Measurements from ENCODE around the gene MAG.
A peak's percentile ranks its signal among the peaks of the same experiment; 100 is the strongest.

The MAG gene

GRCh38 chr19:35299523-35300338 lies 7.8 kb downstream of the MAG start:
- DNase-seq, result no peak

- no peak for DNase-seq
Measured at GRCh38 chr19:35300339-35300649, 8.3 kb downstream of the MAG start.

- DNase-seq, result no peak
Measured at GRCh38 chr19:35301961-35302360, 10.0 kb downstream of the MAG start.

GRCh38 chr19:35302446-35302845 lies 10.5 kb downstream of the MAG start:
- DNase-seq, result no peak

GRCh38 chr19:35303357-35303915 lies 11.5 kb downstream of the MAG start:
- no peak for DNase-seq

- no peak for DNase-seq
Measured at GRCh38 chr19:35304036-35304435, 12.1 kb downstream of the MAG start.

- no peak for DNase-seq
Measured at GRCh38 chr19:35305181-35305580, 13.2 kb downstream of the MAG start.

- DNase-seq, result peak in 1 of 2 donors; percentile 14
Measured at GRCh38 chr19:35306473-35307246, 14.7 kb downstream of the MAG start.

- DNase-seq, result no peak
Measured at GRCh38 chr19:35307931-35308330, 16.0 kb downstream of the MAG start.

- DNase-seq, result no peak
Measured at GRCh38 chr19:35308910-35309309, 16.9 kb downstream of the MAG start.

GRCh38 chr19:35309481-35310279 lies 17.7 kb downstream of the MAG start:
- DNase-seq, result no peak

- no peak for DNase-seq
Measured at GRCh38 chr19:35310331-35310730, 18.4 kb downstream of the MAG start.

- no peak for DNase-seq
Measured at GRCh38 chr19:35310811-35311465, 19.0 kb downstream of the MAG start.

- no peak for DNase-seq
Measured at GRCh38 chr19:35311901-35312665, 20.1 kb downstream of the MAG start.

GRCh38 chr19:35313587-35313986 lies 21.6 kb downstream of the MAG start:
- no peak for DNase-seq

- no peak for DNase-seq
Measured at GRCh38 chr19:35314031-35314430, 22.1 kb downstream of the MAG start.

- no peak for DNase-seq
Measured at GRCh38 chr19:35314858-35315470, 23.0 kb downstream of the MAG start.

- DNase-seq, result no peak
Measured at GRCh38 chr19:35315883-35316282, 23.9 kb downstream of the MAG start.

GRCh38 chr19:35316560-35316959 lies 24.6 kb downstream of the MAG start:
- DNase-seq, result no peak

GRCh38 chr19:35317464-35318043 lies 25.6 kb downstream of the MAG start:
- DNase-seq, result no peak

All from CD4-positive, alpha-beta T cell treated with Interferon alpha-2 for 1 hour (primary cell).